GM18502 (cell line): ENCODE measurements around the gene DNAAF1.
"Not testable (repeated sequence)": the region's sequence is repeated elsewhere in the genome, so short reads cannot be mapped to it uniquely, and the experiment has no call there.

Experiments used
- ATAC-seq: cut with Tn5 transposase; IDR thresholded peaks from one replicate; pipeline ENCODE4 v1.9.1; 2021; ENCODE audit warnings: mild to moderate bottlenecking; ENCODE audit not compliant: unreplicated experiment, poor library complexity

DNAAF1 gene

GRCh38 chr16:84144859-84145639, at the start of gene DNAAF1, which contains the start of gene HSDL1:
Gene DNAAF1 (plus strand): TSS chr16:84145308. CDS start chr16:84145441, 133 bp downstream.
Gene HSDL1 (minus strand): TSS chr16:84145177. CDS start chr16:84131321, 13,856 bp downstream.
- ATAC-seq, result peak; percentile 87

- ATAC-seq, result no peak
These were observed 49.6 kb upstream of the DNAAF1 start for GRCh38 chr16:84095466-84095865.

- ATAC-seq, result no peak
These were observed 48.6 kb upstream of the DNAAF1 start for GRCh38 chr16:84096447-84097005.

- ATAC-seq, result no peak
These were observed 46.2 kb upstream of the DNAAF1 start for GRCh38 chr16:84098939-84099338.

GRCh38 chr16:84103678-84104077, 41.4 kb upstream of the DNAAF1 start:
- ATAC-seq, result no peak

GRCh38 chr16:84104231-84104630, 40.9 kb upstream of the DNAAF1 start:
- ATAC-seq, result no peak

GRCh38 chr16:84105301-84105815, 39.8 kb upstream of the DNAAF1 start:
- ATAC-seq, result no peak

- ATAC-seq, result no peak
These were observed 39.0 kb upstream of the DNAAF1 start for GRCh38 chr16:84105948-84106740.

GRCh38 chr16:84107921-84108320, 37.2 kb upstream of the DNAAF1 start:
- no peak for ATAC-seq

GRCh38 chr16:84109598-84110335, 35.3 kb upstream of the DNAAF1 start:
- no peak for ATAC-seq

- ATAC-seq, result no peak
These were observed 34.6 kb upstream of the DNAAF1 start for GRCh38 chr16:84110527-84110926.

- ATAC-seq, result no peak
These were observed 33.6 kb upstream of the DNAAF1 start for GRCh38 chr16:84111525-84111924.

- not testable (repeated sequence) for ATAC-seq
These were observed 33.2 kb upstream of the DNAAF1 start for GRCh38 chr16:84111949-84112348.

- ATAC-seq, result peak; percentile 43
These were observed 29.0 kb upstream of the DNAAF1 start for GRCh38 chr16:84115919-84116719.

- peak; percentile 93 for ATAC-seq
These were observed 28.2 kb upstream of the DNAAF1 start, which contains the start of gene MBTPS1 for GRCh38 chr16:84116720-84117493. Gene MBTPS1 (minus strand): TSS chr16:84116942. CDS start chr16:84101783, 15,159 bp downstream.

- no peak for ATAC-seq
These were observed 27.6 kb upstream of the DNAAF1 start for GRCh38 chr16:84117494-84117843.

- not testable (repeated sequence) for ATAC-seq
These were observed 26.8 kb upstream of the DNAAF1 start for GRCh38 chr16:84118315-84118714.

- ATAC-seq, result no peak
These were observed 25.7 kb upstream of the DNAAF1 start for GRCh38 chr16:84119368-84119767.

- ATAC-seq, result no peak
These were observed 25.1 kb upstream of the DNAAF1 start for GRCh38 chr16:84120023-84120422.
